ENCODE results near the gene PLCH2. TPM values are rescaled to one million over a fixed set of nuclear protein-coding genes. Genes with fewer than 3 reads are reported as not detected.

PLCH2 gene
- total and polyA plus RNA-seq, 4 donors = 2.1 to 7.9 (median 3.4) TPM

DNA sequence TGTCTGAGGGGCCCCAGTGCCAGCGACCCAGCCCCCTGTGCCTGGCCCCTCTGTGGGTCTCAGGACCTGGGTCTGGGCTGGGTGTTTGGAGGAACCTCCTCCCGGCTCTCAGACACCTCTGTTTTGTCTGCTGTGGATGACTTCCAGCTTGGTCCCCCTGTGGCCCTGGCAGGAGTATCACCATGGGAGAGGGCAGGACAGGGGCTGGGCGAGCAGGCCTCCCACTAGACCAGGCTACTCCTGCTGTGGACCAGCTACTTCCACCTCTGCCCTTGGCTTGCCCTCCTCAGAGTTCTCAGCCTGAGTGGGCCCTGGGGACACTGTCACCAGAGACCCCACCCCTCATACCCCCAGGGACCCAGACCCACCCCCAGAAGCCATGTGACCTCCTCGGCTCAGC lies 21.8 kb downstream of the PLCH2 start:
- H3K27ac ChIP-seq (ENCODE audit: low read depth in 1 of 2, low read length in 1 of 2) = no peak overlapping the region
- H3K27me3 ChIP-seq (ENCODE audit: control insufficient read depth in 3 of 3, insufficient read depth in 3 of 3, low read length in 2 of 3) = peaks cover 0 to 5% (median 4%) of the 10 kb centered on the region in 3 donors
- H3K4me3 ChIP-seq = no peak overlapping the region
- H3K4me1 ChIP-seq (ENCODE audit: control insufficient read depth in 5 of 5, insufficient read depth in 5 of 5, low read length in 5 of 5) = no peaks in the 10 kb centered on the region
- no peak for TF ChIP-seq CTCF (IDR thresholded peaks at IDR 0.05; ENCODE audit: control extremely low read depth, extremely low read depth)
- ATAC-seq (ENCODE audit: insufficient read depth, low FRiP score) (no peak), DNase-seq (no peak)
- H3K9me3 ChIP-seq (ENCODE audit: control insufficient read depth in 4 of 4, insufficient read depth in 3 of 4, low read length in 3 of 4) = peaks cover 0 to 2% (median 0%) of the 10 kb centered on the region in 4 donors
- no peak overlapping the region for H3K9ac ChIP-seq (ENCODE audit: insufficient read depth in 1 of 2, low read length in 2 of 2)
- no peaks in the 10 kb centered on the region for H3K36me3 ChIP-seq (ENCODE audit: control insufficient read depth in 4 of 4, insufficient read depth in 4 of 4, low read length in 4 of 4)
- WGBS, 2 donors = 57 to 70% methylated on average over 4 of the region's 4 CpGs

GRCh38 chr1:2498648-2499047 lies 22.6 kb downstream of the PLCH2 start:
- Histone ChIP-seq H3K27me3 (ENCODE audit: control insufficient read depth in 3 of 3, insufficient read depth in 3 of 3, low read length in 2 of 3) (peaks cover 0 to 5% (median 3%) of the 10 kb centered on the region in 3 donors), H3K9me3 (ENCODE audit: control insufficient read depth in 4 of 4, insufficient read depth in 3 of 4, low read length in 3 of 4) (peaks cover 0 to 2% (median 0%) of the 10 kb centered on the region in 4 donors), H3K9ac (ENCODE audit: insufficient read depth in 1 of 2, low read length in 2 of 2) (no peak overlapping the region), H3K27ac (ENCODE audit: low read depth in 1 of 2, low read length in 1 of 2) (no peak overlapping the region), H3K4me3 (no peak overlapping the region), H3K36me3 (ENCODE audit: control insufficient read depth in 4 of 4, insufficient read depth in 4 of 4, low read length in 4 of 4) (no peaks in the 10 kb centered on the region), H3K4me1 (ENCODE audit: control insufficient read depth in 5 of 5, insufficient read depth in 5 of 5, low read length in 5 of 5) (peaks cover 0 to 5% (median 0%) of the 10 kb centered on the region in 5 donors)
- ATAC-seq (ENCODE audit: insufficient read depth, low FRiP score) = no peak
- TF ChIP-seq CTCF (IDR thresholded peaks at IDR 0.05; ENCODE audit: control extremely low read depth, extremely low read depth) = no peak
- WGBS, 2 donors = 74 to 86% methylated on average over 18 to 19 of the region's 19 CpGs
- DNase-seq = no peak

GRCh38 chr1:2499260-2499659 lies 23.2 kb downstream of the PLCH2 start:
- TF ChIP-seq CTCF (IDR thresholded peaks at IDR 0.05; ENCODE audit: control extremely low read depth, extremely low read depth) = no peak
- ATAC-seq (ENCODE audit: insufficient read depth, low FRiP score) = no peak
- Histone ChIP-seq H3K9ac (ENCODE audit: insufficient read depth in 1 of 2, low read length in 2 of 2) (no peak overlapping the region), H3K27ac (ENCODE audit: low read depth in 1 of 2, low read length in 1 of 2) (no peak overlapping the region), H3K36me3 (ENCODE audit: control insufficient read depth in 4 of 4, insufficient read depth in 4 of 4, low read length in 4 of 4) (no peaks in the 10 kb centered on the region), H3K4me1 (ENCODE audit: control insufficient read depth in 5 of 5, insufficient read depth in 5 of 5, low read length in 5 of 5) (peaks cover 0 to 10% (median 0%) of the 10 kb centered on the region in 5 donors), H3K27me3 (ENCODE audit: control insufficient read depth in 3 of 3, insufficient read depth in 3 of 3, low read length in 2 of 3) (peaks cover 0 to 5% (median 3%) of the 10 kb centered on the region in 3 donors), H3K9me3 (ENCODE audit: control insufficient read depth in 4 of 4, insufficient read depth in 3 of 4, low read length in 3 of 4) (peaks cover 0 to 2% (median 0%) of the 10 kb centered on the region in 4 donors), H3K4me3 (no peak overlapping the region)
- WGBS, 2 donors = 56 to 60% methylated on average over 4 of the region's 4 CpGs
- no peak for DNase-seq
